ENCODE results near the gene DPYSL4. TPM values are rescaled to one million over a fixed set of nuclear protein-coding genes. Genes with fewer than 3 reads are reported as not detected.

The DPYSL4 gene
- total and polyA plus RNA-seq, 2 experiments from 2014 or later = 2.1 to 4.1 TPM

DNA sequence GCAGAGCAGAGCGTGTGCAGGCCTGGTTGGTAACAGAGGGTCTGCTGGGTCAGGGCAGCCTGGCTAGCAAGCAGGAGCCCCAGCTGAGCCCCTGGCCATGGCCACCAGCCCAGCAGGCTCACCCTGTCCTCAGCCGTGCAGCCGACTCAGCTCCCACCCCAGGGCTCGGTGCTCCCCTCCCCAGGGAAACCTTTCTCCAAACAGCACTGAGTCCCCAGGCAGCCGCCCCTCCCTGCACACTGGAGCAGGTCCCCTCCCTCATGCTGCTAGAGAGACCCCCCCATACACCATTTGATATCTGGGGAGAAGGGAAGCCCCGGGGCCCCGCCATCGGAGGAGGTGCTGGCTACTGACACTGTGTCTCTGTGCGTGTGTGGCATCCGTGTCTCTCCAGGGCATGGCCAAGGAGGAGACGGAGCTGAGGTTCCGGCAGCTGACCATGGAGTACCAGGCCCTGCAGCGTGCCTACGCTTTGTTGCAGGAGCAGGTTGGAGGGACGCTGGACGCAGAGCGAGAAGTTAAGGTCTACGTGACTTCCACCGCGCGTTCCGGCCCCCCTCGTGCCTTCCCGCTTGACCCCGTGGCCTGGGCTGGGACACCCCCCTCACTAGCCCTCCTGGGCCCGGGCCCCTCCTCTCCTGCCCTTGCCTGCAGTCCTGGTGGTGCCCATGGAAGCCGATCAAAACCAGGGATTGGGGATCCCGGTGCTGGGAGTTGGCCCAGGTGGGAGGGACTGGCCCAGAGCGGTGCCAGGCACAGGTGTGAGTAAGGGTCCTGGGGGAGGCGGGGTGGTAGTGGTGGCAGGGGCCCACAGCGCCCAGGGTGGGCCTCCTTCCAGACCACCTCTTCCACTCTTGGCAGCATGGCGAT is 45.0 kb upstream of the DPYSL4 start:
- no peak overlapping the region for H3K4me3 ChIP-seq
- 88% methylated on average over 19 of the region's 32 CpGs for WGBS (ENCODE audit: low lambda C conversion rate, missing lambda C conversion rate)
- no peaks in the 10 kb centered on the region for H3K36me3 ChIP-seq (replicated peaks; ENCODE audit: insufficient read depth, low read depth)
- no peaks in the 10 kb centered on the region for H4K20me1 ChIP-seq (ENCODE audit: insufficient read depth, poor library complexity, severe bottlenecking)
- no peaks in the 10 kb centered on the region for H3K9me2 ChIP-seq (replicated peaks; ENCODE audit: insufficient read depth)
- no peak overlapping the region for H3K27ac ChIP-seq
- no peaks in the 10 kb centered on the region for H3K9me3 ChIP-seq (ENCODE audit: low read depth)
- H3K4me2 ChIP-seq = no peak overlapping the region
- no peak overlapping the region for H2AFZ ChIP-seq
- H3K27me3 ChIP-seq = no peaks in the 10 kb centered on the region
- TF ChIP-seq EZH2 (IDR thresholded peaks at IDR 0.05; ENCODE audit: borderline replicate concordance) (no peak), EZH2phosphoT487 (IDR thresholded peaks at IDR 0.05; ENCODE audit: low read depth, severe bottlenecking, unreplicated experiment) (no peak)
- TF ChIP-seq, protein P1, sequence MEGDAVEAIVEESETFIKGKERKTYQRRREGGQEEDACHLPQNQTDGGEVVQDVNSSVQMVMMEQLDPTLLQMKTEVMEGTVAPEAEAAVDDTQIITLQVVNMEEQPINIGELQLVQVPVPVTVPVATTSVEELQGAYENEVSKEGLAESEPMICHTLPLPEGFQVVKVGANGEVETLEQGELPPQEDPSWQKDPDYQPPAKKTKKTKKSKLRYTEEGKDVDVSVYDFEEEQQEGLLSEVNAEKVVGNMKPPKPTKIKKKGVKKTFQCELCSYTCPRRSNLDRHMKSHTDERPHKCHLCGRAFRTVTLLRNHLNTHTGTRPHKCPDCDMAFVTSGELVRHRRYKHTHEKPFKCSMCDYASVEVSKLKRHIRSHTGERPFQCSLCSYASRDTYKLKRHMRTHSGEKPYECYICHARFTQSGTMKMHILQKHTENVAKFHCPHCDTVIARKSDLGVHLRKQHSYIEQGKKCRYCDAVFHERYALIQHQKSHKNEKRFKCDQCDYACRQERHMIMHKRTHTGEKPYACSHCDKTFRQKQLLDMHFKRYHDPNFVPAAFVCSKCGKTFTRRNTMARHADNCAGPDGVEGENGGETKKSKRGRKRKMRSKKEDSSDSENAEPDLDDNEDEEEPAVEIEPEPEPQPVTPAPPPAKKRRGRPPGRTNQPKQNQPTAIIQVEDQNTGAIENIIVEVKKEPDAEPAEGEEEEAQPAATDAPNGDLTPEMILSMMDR (IDR thresholded peaks at IDR 0.05; ENCODE audit: poor library complexity) = no peak
- no peaks in the 10 kb centered on the region for H3K4me1 ChIP-seq (ENCODE audit: insufficient read depth)
- H3K79me2 ChIP-seq = no peaks in the 10 kb centered on the region
- DNase-seq (ENCODE audit: low spot score) = no peak

DNA sequence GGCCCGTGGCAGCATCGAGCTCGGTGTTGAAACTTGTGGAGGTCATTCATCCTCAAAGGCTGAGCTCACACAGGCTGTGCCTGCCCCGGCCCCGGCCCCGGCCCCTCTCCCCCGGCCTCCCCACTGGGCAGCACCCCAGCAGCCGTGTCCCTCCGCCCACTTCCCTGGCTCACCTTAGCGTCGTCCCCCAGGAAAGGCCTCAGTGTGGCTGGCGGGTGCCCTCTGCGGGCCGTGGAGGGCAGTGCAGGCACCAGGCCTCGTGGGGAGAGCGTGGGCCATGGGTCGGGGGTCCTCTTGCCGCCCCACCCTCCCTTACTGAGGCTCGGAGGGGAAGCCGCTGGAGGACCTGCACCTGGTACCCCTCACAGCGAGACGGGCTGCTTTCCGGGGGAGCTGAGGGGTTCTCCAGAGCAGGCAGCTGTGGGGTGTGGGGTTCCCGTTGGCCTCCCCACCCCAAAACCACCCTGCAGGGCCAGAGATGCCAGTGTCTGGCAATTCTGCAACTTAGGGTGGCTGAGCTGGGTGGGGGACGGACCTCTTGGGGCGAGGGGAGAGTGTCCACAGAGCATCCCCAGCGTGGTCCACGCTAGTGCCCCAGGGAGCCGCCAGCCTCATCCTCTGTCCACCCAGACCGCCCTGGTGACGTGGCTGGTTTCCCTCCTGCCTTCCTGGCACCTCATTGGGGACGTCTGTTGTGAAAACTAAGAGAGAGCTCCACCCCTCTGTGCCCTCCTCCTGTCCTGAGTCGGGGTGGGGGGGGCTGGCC is 44.2 kb upstream of the DPYSL4 start:
- Histone ChIP-seq H3K79me2 (no peaks in the 10 kb centered on the region), H3K4me3 (no peak overlapping the region), H3K4me2 (no peak overlapping the region), H2AFZ (no peak overlapping the region), H3K9me3 (ENCODE audit: low read depth) (no peaks in the 10 kb centered on the region), H3K4me1 (ENCODE audit: insufficient read depth) (no peaks in the 10 kb centered on the region), H3K36me3 (replicated peaks; ENCODE audit: insufficient read depth, low read depth) (no peaks in the 10 kb centered on the region), H3K27me3 (no peaks in the 10 kb centered on the region), H3K27ac (no peak overlapping the region), H4K20me1 (ENCODE audit: insufficient read depth, poor library complexity, severe bottlenecking) (no peaks in the 10 kb centered on the region), H3K9me2 (replicated peaks; ENCODE audit: insufficient read depth) (no peaks in the 10 kb centered on the region)
- WGBS (ENCODE audit: low lambda C conversion rate, missing lambda C conversion rate) = 45% methylated on average over 21 of the region's 33 CpGs
- peak; percentile 73 for DNase-seq (ENCODE audit: low spot score)
- TF ChIP-seq, protein P1 (IDR thresholded peaks at IDR 0.05; ENCODE audit: poor library complexity) = peak; percentile 82
- TF ChIP-seq EZH2phosphoT487 (IDR thresholded peaks at IDR 0.05; ENCODE audit: low read depth, severe bottlenecking, unreplicated experiment) = no peak

- DNase-seq (ENCODE audit: low spot score) = no peak
- Histone ChIP-seq H3K79me2 (no peaks in the 10 kb centered on the region), H3K9me3 (ENCODE audit: low read depth) (no peaks in the 10 kb centered on the region), H3K4me1 (ENCODE audit: insufficient read depth) (no peaks in the 10 kb centered on the region), H3K4me3 (no peak overlapping the region), H3K36me3 (replicated peaks; ENCODE audit: insufficient read depth, low read depth) (no peaks in the 10 kb centered on the region), H3K9me2 (replicated peaks; ENCODE audit: insufficient read depth) (no peaks in the 10 kb centered on the region), H3K27me3 (no peaks in the 10 kb centered on the region), H4K20me1 (ENCODE audit: insufficient read depth, poor library complexity, severe bottlenecking) (no peaks in the 10 kb centered on the region), H3K27ac (no peak overlapping the region), H3K4me2 (no peak overlapping the region), H2AFZ (no peak overlapping the region)
- WGBS (ENCODE audit: low lambda C conversion rate, missing lambda C conversion rate) = 64% methylated on average over 12 of the region's 12 CpGs
- no peak for TF ChIP-seq EZH2 (IDR thresholded peaks at IDR 0.05; ENCODE audit: borderline replicate concordance)
- no peak for TF ChIP-seq EZH2phosphoT487 (IDR thresholded peaks at IDR 0.05; ENCODE audit: low read depth, severe bottlenecking, unreplicated experiment)
- TF ChIP-seq, protein P1 (IDR thresholded peaks at IDR 0.05; ENCODE audit: poor library complexity) = no peak
Measured at GRCh38 chr10:132143162-132143561, 43.6 kb upstream of the DPYSL4 start.

Measured in hepatocyte (in vitro differentiated cells).